ENCODE measurements around the gene PRAF2.

Gene PRAF2

DNA sequence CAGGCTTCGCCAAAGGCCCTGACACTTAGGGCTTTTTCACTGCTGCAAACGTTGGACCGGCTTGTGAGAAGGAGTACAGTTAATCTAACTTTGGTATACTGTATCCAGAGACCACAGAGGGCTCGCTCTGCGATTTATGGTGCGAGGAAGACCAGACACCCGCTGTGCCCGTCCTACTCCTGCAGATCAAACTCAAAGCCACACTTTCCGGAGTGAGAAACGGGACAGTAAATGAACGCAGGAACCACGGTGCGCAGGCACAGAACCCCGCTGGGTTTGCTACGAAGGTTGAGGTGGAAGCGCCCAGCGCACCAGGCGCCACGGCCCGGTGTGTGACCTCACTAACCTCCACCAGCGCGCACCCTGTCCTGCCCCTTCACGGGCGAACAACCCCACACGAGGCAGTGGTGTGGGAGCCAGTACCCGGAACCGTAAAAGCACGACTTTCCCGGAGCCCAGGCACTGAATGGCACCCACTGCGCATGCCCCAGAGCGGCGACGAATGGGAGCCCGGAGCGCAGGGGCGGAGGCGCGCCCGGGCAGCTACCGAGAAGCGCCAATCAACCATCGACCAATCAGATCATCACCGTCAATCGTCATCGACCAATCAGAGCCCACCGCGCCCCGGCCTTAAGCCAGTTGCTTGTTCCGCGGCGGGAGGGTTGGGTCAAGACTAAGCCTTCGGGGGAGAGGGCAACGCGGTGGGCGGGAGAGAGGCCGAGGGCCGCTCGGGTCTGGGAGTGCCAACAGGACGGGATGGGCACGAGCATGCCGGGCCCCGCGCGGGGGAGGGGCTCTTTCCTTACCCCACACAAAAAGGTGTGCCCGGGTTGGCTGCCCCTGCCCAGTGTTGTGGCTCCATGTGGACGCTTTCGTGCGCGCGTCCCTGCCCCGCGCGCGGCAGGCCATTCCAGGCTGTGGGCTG, 27.2 kb upstream of the PRAF2 start:
- peak overlapping the region; percentile 37 to 90; a peak in 3 of 4 replicates for H3K4me3 ChIP-seq (ENCODE audit: low read depth in 1 of 2, low read length in 2 of 2)
- no peaks in the 10 kb centered on the region for H3K9me3 ChIP-seq (ENCODE audit: insufficient read depth, low read length, severe bottlenecking)
- peak overlapping the region; percentile 93 for H3K27ac ChIP-seq (ENCODE audit: low read length)

DNA sequence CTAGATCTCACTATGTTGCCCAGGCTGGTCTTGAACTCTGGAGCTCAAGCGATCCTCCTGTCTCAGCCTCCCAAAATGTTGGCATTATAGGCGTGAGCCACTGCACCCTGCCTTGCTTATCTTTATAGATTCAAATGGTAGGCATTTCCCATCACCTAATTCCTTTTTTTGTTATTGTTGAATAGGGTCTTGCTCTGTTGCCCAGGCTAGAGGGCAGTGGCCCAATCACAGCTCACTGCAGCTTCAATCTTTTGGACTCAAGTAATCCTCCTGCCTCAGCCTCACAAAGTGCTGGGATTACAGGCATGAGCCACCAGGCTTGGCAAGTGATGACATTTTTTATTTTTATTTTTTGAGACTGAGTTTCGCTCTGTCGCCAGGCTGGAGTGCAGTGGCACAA, 22.6 kb upstream of the PRAF2 start:
- H4K20me1 ChIP-seq (ENCODE audit: insufficient read depth, low read length) = no peaks in the 10 kb centered on the region
- no peaks in the 10 kb centered on the region for H3K36me3 ChIP-seq (ENCODE audit: insufficient read depth, low read length)
- H3K79me2 ChIP-seq (ENCODE audit: insufficient read depth, low read length) = peaks cover 18% of the 10 kb centered on the region
- no peak overlapping the region for H2AFZ ChIP-seq (ENCODE audit: low read depth, low read length)
- TF ChIP-seq EZH2 (IDR thresholded peaks at IDR 0.05; ENCODE audit: borderline replicate concordance, low read depth, low read length, severe bottlenecking) = no peak
- TF ChIP-seq, protein P1, sequence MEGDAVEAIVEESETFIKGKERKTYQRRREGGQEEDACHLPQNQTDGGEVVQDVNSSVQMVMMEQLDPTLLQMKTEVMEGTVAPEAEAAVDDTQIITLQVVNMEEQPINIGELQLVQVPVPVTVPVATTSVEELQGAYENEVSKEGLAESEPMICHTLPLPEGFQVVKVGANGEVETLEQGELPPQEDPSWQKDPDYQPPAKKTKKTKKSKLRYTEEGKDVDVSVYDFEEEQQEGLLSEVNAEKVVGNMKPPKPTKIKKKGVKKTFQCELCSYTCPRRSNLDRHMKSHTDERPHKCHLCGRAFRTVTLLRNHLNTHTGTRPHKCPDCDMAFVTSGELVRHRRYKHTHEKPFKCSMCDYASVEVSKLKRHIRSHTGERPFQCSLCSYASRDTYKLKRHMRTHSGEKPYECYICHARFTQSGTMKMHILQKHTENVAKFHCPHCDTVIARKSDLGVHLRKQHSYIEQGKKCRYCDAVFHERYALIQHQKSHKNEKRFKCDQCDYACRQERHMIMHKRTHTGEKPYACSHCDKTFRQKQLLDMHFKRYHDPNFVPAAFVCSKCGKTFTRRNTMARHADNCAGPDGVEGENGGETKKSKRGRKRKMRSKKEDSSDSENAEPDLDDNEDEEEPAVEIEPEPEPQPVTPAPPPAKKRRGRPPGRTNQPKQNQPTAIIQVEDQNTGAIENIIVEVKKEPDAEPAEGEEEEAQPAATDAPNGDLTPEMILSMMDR (IDR thresholded peaks at IDR 0.05; ENCODE audit: borderline replicate concordance, extremely low read depth, low read length, poor library complexity, severe bottlenecking) = no peak
- no peak overlapping the region for H3K9ac ChIP-seq (ENCODE audit: low read depth, low read length)
- no peak overlapping the region for H3K4me3 ChIP-seq (ENCODE audit: low read depth in 1 of 2, low read length in 2 of 2)
- no peaks in the 10 kb centered on the region for H3K9me3 ChIP-seq (ENCODE audit: insufficient read depth, low read length, severe bottlenecking)
- H3K4me1 ChIP-seq (ENCODE audit: insufficient read depth, low read length) = peaks cover 15% of the 10 kb centered on the region
- no peak for ATAC-seq (ENCODE audit: insufficient read depth, low read depth)
- H3K4me2 ChIP-seq (ENCODE audit: insufficient read depth, low read length) = no peak overlapping the region
- no peak for DNase-seq
- no peaks in the 10 kb centered on the region for H3K27me3 ChIP-seq (ENCODE audit: insufficient read depth, low read length, poor library complexity)
- H3K27ac ChIP-seq (ENCODE audit: low read length) = no peak overlapping the region

More for the DNA sequence above, 27.2 kb upstream of the PRAF2 start:
- H3K27me3 ChIP-seq (ENCODE audit: insufficient read depth, low read length, poor library complexity) = no peaks in the 10 kb centered on the region
- DNase-seq (peak; percentile 92), ATAC-seq (ENCODE audit: insufficient read depth, low read depth) (peak; percentile 92)
- peak overlapping the region; percentile 87 for H3K9ac ChIP-seq (ENCODE audit: low read depth, low read length)
- H3K4me1 ChIP-seq (ENCODE audit: insufficient read depth, low read length) = peaks cover 25% of the 10 kb centered on the region
- peak overlapping the region; percentile 91 for H3K4me2 ChIP-seq (ENCODE audit: insufficient read depth, low read length)
- peak overlapping the region; percentile 83 for H2AFZ ChIP-seq (ENCODE audit: low read depth, low read length)
- H3K36me3 ChIP-seq (ENCODE audit: insufficient read depth, low read length) = no peaks in the 10 kb centered on the region; the same call in 1 of the 2 replicates
- TF ChIP-seq, protein P1 (IDR thresholded peaks at IDR 0.05; ENCODE audit: borderline replicate concordance, extremely low read depth, low read length, poor library complexity, severe bottlenecking) = no peak
- TF ChIP-seq EZH2 (IDR thresholded peaks at IDR 0.05; ENCODE audit: borderline replicate concordance, low read depth, low read length, severe bottlenecking) = no peak
- H4K20me1 ChIP-seq (ENCODE audit: insufficient read depth, low read length) = no peaks in the 10 kb centered on the region
- H3K79me2 ChIP-seq (ENCODE audit: insufficient read depth, low read length) = peaks cover 23% of the 10 kb centered on the region

DNA sequence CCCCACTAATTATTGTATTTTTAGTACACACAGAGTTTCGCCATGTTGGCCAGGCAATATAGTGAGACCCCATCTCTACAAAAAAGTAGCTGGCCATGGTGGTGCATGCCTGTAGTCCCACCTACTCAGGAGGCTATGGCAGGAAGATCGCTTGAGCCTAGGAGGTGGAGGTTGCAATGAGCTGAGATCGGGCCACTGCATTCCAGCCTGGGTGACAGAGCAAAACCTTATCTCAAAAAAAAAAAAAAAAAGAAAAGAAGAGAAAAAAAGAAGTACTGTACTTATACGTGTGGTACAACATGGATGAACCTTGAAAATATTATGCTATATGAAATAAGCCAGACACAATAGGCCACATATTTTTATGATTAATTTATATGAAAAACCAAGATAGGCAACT, 15.8 kb upstream of the PRAF2 start:
- Histone ChIP-seq H3K4me2 (ENCODE audit: insufficient read depth, low read length) (no peak overlapping the region), H4K20me1 (ENCODE audit: insufficient read depth, low read length) (no peaks in the 10 kb centered on the region), H3K4me3 (ENCODE audit: low read depth in 1 of 2, low read length in 2 of 2) (no peak overlapping the region), H2AFZ (ENCODE audit: low read depth, low read length) (no peak overlapping the region), H3K27me3 (ENCODE audit: insufficient read depth, low read length, poor library complexity) (no peaks in the 10 kb centered on the region), H3K9ac (ENCODE audit: low read depth, low read length) (no peak overlapping the region), H3K79me2 (ENCODE audit: insufficient read depth, low read length) (no peaks in the 10 kb centered on the region), H3K4me1 (ENCODE audit: insufficient read depth, low read length) (no peaks in the 10 kb centered on the region), H3K36me3 (ENCODE audit: insufficient read depth, low read length) (no peaks in the 10 kb centered on the region), H3K27ac (ENCODE audit: low read length) (no peak overlapping the region), H3K9me3 (ENCODE audit: insufficient read depth, low read length, severe bottlenecking) (no peaks in the 10 kb centered on the region)
- no peak for DNase-seq
- TF ChIP-seq, protein P1 (IDR thresholded peaks at IDR 0.05; ENCODE audit: borderline replicate concordance, extremely low read depth, low read length, poor library complexity, severe bottlenecking) = no peak
- TF ChIP-seq EZH2 (IDR thresholded peaks at IDR 0.05; ENCODE audit: borderline replicate concordance, low read depth, low read length, severe bottlenecking) = no peak
- ATAC-seq (ENCODE audit: insufficient read depth, low read depth) = no peak
